HCT116 (cell line): ENCODE results near the gene UBE2L3.

Source experiments
- CTCF ChIP-seq, 3 experiments: fragments of 200-600 bp in 1 of 3; sonication (generic) in 1 of 3; IDR thresholded peaks in 2 of 3; conservative IDR thresholded peaks in 1 of 3; 2 replicates each; pipeline ENCODE4 v1.5.1; 2012 to 2017; ENCODE audit warnings: low read depth in 2 of 3, low read length in 2 of 3, antibody characterized with exemption in 1 of 3, borderline replicate concordance in 1 of 3, control low read depth in 1 of 3, mild to moderate bottlenecking in 1 of 3, mixed read lengths in 1 of 3, mixed run types in 1 of 3, moderate library complexity in 1 of 3; ENCODE audit not compliant: insufficient read depth in 1 of 3
- POLR2AphosphoS5 ChIP-seq: IDR thresholded peaks from 2 replicates; pipeline ENCODE4 v1.6.1; 2011; ENCODE audit warnings: mild to moderate bottlenecking, low read depth, low read length, moderate library complexity
- RAD21 ChIP-seq: IDR thresholded peaks from 2 replicates; pipeline ENCODE4 v1.6.1; 2012; ENCODE audit warnings: low read depth, mild to moderate bottlenecking

GRCh38 chr22:21665047-21665851 lies 97.7 kb downstream of the UBE2L3 start:
- TF ChIP-seq RAD21 (no peak), CTCF (IDR thresholded peaks at IDR 0.05 in 2 of 3, conservative IDR thresholded peaks at IDR 0.05 in 1 of 3; ENCODE audit: borderline replicate concordance in 1 of 3, insufficient read depth in 1 of 3, low read depth in 2 of 3, low read length in 2 of 3) (no peak), POLR2AphosphoS5 (no peak)
